Measurements from ENCODE around the gene NHLRC1.

NHLRC1 gene

GRCh38 chr6:18126121-18126520, 3.6 kb upstream of the NHLRC1 start:
- Histone ChIP-seq H3K79me2 (ENCODE audit: insufficient read depth, low read length) (no peaks in the 10 kb centered on the region), H3K9ac (ENCODE audit: low read depth, low read length, poor library complexity, severe bottlenecking) (no peak overlapping the region), H3K9me3 (ENCODE audit: insufficient read depth, low read depth, low read length) (no peaks in the 10 kb centered on the region), H3K4me3 (ENCODE audit: low read length, poor library complexity, severe bottlenecking) (no peak overlapping the region), H4K20me1 (ENCODE audit: insufficient read depth, low read length, poor library complexity, severe bottlenecking) (no peaks in the 10 kb centered on the region), H3F3A (ENCODE audit: low read depth) (no peaks in the 10 kb centered on the region), H3K4me1 (ENCODE audit: insufficient read depth, low read length, poor library complexity, severe bottlenecking) (no peaks in the 10 kb centered on the region), H3K27me3 (ENCODE audit: insufficient read depth, low read length, poor library complexity, severe bottlenecking) (no peaks in the 10 kb centered on the region), H3K9me2 (replicated peaks; ENCODE audit: low read depth, low read length) (no peaks in the 10 kb centered on the region), H2AFZ (ENCODE audit: low read length) (no peak overlapping the region), H3K36me3 (ENCODE audit: insufficient read depth, low read length) (no peaks in the 10 kb centered on the region), H3K4me2 (ENCODE audit: low read depth, low read length, poor library complexity, severe bottlenecking) (no peak overlapping the region)
- TF ChIP-seq EZH2phosphoT487 (IDR thresholded peaks at IDR 0.05; ENCODE audit: borderline replicate concordance): no peak
- no peak for TF ChIP-seq CTCF (conservative IDR thresholded peaks at IDR 0.05; ENCODE audit: low read length)

GRCh38 chr6:18121580-18122127, 823 bp downstream of the NHLRC1 start:
- Histone ChIP-seq H3K27me3 (ENCODE audit: insufficient read depth, low read length, poor library complexity, severe bottlenecking) (peaks cover 21% of the 10 kb centered on the region), H3K4me2 (ENCODE audit: low read depth, low read length, poor library complexity, severe bottlenecking) (no peak overlapping the region), H4K20me1 (ENCODE audit: insufficient read depth, low read length, poor library complexity, severe bottlenecking) (no peaks in the 10 kb centered on the region), H3K9ac (ENCODE audit: low read depth, low read length, poor library complexity, severe bottlenecking) (no peak overlapping the region), H3K9me3 (ENCODE audit: insufficient read depth, low read depth, low read length) (no peaks in the 10 kb centered on the region), H3K36me3 (ENCODE audit: insufficient read depth, low read length) (no peaks in the 10 kb centered on the region), H3K79me2 (ENCODE audit: insufficient read depth, low read length) (no peaks in the 10 kb centered on the region), H2AFZ (ENCODE audit: low read length) (no peak overlapping the region), H3K4me3 (ENCODE audit: low read length, poor library complexity, severe bottlenecking) (no peak overlapping the region), H3K4me1 (ENCODE audit: insufficient read depth, low read length, poor library complexity, severe bottlenecking) (no peaks in the 10 kb centered on the region), H3K9me2 (replicated peaks; ENCODE audit: low read depth, low read length) (no peaks in the 10 kb centered on the region), H3F3A (ENCODE audit: low read depth) (no peaks in the 10 kb centered on the region)
- TF ChIP-seq CTCF (conservative IDR thresholded peaks at IDR 0.05; ENCODE audit: low read length) (peak; percentile 68), EZH2phosphoT487 (IDR thresholded peaks at IDR 0.05; ENCODE audit: borderline replicate concordance) (no peak)

GRCh38 chr6:18119236-18119635, 3.2 kb downstream of the NHLRC1 start:
- Histone ChIP-seq H3K36me3 (ENCODE audit: insufficient read depth, low read length) (no peaks in the 10 kb centered on the region), H3K79me2 (ENCODE audit: insufficient read depth, low read length) (no peaks in the 10 kb centered on the region), H3K4me2 (ENCODE audit: low read depth, low read length, poor library complexity, severe bottlenecking) (no peak overlapping the region), H3K9me3 (ENCODE audit: insufficient read depth, low read depth, low read length) (no peaks in the 10 kb centered on the region), H2AFZ (ENCODE audit: low read length) (no peak overlapping the region), H3K4me1 (ENCODE audit: insufficient read depth, low read length, poor library complexity, severe bottlenecking) (no peaks in the 10 kb centered on the region), H3F3A (ENCODE audit: low read depth) (no peaks in the 10 kb centered on the region), H3K27me3 (ENCODE audit: insufficient read depth, low read length, poor library complexity, severe bottlenecking) (peaks cover 25% of the 10 kb centered on the region), H3K9me2 (replicated peaks; ENCODE audit: low read depth, low read length) (no peaks in the 10 kb centered on the region), H3K4me3 (ENCODE audit: low read length, poor library complexity, severe bottlenecking) (no peak overlapping the region), H4K20me1 (ENCODE audit: insufficient read depth, low read length, poor library complexity, severe bottlenecking) (no peaks in the 10 kb centered on the region), H3K9ac (ENCODE audit: low read depth, low read length, poor library complexity, severe bottlenecking) (no peak overlapping the region)
- TF ChIP-seq CTCF (conservative IDR thresholded peaks at IDR 0.05; ENCODE audit: low read length) (no peak), EZH2phosphoT487 (IDR thresholded peaks at IDR 0.05; ENCODE audit: borderline replicate concordance) (no peak)

Data from Loucy (cell line).